COLO829 (cell line): Measurements from ENCODE around the gene SH3RF3.

ENCODE experiments used
- DNase-seq: peaks from one replicate; pipeline ENCODE4 v3.0.0; 2012; ENCODE audit warnings: low spot score

The SH3RF3 gene

GRCh38 chr2:109476641-109477441, 347.8 kb downstream of the SH3RF3 start:
- no peak for DNase-seq

GRCh38 chr2:109478906-109479493, 350.0 kb downstream of the SH3RF3 start:
- DNase-seq, result no peak

DNA sequence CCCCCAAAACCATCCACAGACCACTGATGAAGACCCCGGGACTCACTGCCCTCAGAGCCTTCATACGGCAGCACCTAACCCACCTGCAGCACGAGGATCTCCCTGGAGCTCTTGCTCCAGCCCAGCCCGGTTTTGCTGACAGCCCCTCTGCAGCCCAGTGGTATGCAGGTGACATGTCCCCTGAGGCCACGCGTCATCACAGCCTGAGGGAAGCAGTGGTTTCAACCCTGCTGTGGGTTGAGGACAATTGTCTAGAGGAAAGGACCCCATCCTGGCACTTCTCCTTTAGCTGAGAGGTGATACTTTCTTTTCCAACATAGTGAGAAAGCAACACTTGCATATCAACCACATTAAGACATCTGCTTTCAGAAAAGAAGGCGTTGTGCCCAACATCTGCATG, 350.8 kb downstream of the SH3RF3 start:
- DNase-seq, result no peak

GRCh38 chr2:109480486-109481195, 351.6 kb downstream of the SH3RF3 start:
- DNase-seq, result no peak

GRCh38 chr2:109481196-109481555, 352.2 kb downstream of the SH3RF3 start:
- no peak for DNase-seq

DNA sequence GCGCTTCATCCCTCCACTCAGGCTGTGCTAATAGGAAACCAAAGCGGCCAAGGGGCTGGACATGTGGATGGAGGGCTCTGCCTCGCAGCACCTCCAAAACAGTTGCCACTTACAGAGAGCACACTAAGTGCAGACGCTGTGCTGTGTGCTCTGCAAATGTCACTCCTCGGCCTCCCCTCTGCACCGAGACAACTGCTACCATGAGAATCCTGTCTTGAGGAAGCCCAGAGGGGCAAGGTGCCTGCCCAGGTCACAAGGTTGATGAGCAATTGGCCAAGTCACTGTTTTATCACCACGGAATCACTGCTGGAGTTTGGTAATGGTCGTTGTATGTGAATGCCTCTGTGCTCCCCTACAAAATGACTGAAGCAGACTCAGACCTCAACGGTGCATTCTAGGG, 352.6 kb downstream of the SH3RF3 start:
- no peak for DNase-seq

- no peak for DNase-seq
These were observed 353.4 kb downstream of the SH3RF3 start for GRCh38 chr2:109482361-109482861.

GRCh38 chr2:109486711-109487535, 357.9 kb downstream of the SH3RF3 start:
- no peak for DNase-seq

GRCh38 chr2:109487536-109487869, 358.5 kb downstream of the SH3RF3 start:
- DNase-seq, result no peak

DNA sequence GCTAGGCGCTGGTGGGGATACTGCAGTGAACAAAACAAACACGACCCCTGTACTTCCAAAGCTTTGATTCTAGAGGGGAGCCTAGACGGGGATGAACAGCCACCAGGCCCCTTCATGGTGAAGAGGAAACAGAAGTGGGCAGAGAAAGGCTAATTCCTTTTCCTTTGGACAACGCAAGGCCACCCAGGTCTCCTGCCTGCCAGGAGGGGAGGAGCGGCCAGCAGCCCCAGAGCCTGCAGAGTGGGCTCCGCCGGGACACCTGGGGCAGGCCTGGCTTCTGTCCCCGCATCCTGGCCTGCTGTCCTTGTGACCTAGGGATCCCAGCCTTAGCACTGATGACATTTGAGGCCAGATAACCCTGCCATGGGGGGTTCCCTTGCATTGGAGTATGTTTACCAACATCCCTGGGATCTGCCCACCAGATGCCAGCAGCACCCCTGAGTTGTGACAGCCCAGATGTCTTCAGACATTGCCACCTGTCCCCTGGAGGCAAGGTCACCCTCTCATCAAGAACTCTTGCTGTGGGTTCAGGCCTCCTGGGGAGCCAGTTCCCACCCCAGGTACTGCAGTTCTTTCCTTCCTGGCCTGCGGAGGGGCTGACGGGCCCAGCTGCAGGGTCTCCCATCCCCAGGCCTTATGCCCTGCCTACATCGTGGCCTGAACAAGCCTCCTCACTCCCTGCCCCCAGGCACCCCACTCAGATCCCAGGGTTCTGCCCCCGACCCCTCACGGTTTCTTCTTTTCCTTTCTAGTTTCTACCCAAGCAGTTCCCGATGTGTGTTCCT, 359.1 kb downstream of the SH3RF3 start:
- DNase-seq, result no peak

- DNase-seq, result no peak
These were observed 360.3 kb downstream of the SH3RF3 start for GRCh38 chr2:109489296-109489695.

DNA sequence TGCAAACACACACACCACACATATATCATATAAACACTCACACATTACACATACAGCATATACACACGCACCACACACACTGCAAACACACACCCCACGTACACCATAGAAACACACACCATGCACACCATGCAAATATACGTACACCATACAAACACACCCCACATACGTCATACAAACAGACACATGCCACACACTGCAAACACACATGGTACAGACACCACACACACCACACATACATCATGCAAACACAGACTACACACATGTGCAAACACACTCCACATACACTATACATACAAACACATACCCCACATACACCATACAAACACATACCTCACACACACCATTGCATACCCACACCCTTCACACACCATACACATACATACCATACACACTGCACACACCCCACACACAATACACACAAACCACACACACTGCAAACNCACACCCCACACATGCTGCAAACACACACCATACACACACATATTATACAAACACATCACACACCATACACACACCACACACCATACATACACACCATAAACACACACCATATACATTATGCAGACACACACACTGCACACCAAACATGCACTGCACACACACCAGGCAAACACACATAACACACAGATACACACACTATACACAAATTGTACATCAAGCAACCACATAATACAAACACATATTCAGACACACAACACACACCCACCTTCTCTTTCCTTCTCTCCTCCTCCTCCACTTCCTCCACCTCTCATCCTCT, 364.4 kb downstream of the SH3RF3 start:
- no peak for DNase-seq

GRCh38 chr2:109494351-109494750, 365.3 kb downstream of the SH3RF3 start:
- DNase-seq, result no peak

GRCh38 chr2:109497463-109497862, 368.5 kb downstream of the SH3RF3 start:
- DNase-seq, result peak; percentile 53

- DNase-seq, result no peak
These were observed 369.2 kb downstream of the SH3RF3 start for GRCh38 chr2:109497911-109498870.

DNA sequence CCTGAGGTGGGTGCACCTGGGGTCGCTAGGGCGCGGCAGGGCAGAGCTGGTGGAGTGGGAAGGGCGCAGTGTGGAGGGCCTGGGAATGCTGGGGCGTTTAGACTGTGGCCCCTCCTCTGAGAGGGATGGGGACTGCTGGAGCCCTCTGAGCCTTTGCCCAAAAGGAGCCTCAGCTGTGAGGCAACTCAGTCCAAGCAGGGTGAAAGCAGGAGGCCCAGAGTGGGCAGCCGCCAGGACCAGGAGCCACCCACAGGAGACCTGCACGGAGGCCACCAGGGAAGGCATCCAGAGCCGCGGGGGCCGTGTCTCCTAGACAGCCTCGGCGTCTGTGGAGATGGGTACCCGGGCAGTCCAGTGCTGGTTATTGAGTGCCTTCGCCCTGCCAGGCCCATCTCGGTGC, 369.9 kb downstream of the SH3RF3 start:
- no peak for DNase-seq

GRCh38 chr2:109499566-109499965, 370.6 kb downstream of the SH3RF3 start:
- no peak for DNase-seq

- DNase-seq, result no peak
These were observed 371.9 kb downstream of the SH3RF3 start for GRCh38 chr2:109500910-109501309.

DNA sequence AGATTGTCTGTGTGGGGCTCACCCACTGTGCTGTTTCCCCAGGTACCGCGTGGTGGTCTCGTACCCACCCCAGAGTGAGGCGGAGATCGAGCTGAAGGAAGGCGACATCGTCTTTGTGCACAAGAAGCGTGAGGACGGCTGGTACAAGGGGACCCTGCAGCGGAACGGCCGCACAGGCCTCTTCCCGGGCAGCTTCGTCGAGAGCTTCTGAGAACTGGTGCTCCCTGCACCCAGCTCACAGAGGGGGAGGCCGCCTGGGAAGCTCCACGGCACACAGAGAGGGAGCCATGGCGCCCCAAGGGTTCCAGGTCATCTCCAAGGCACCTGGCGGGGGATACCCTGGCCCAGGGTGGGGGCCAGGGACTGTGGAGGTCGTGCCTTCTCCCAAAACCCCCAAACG, 372.5 kb downstream of the SH3RF3 start:
- DNase-seq, result no peak

GRCh38 chr2:109503191-109503590, 374.2 kb downstream of the SH3RF3 start:
- DNase-seq, result no peak
